GM12874 (cell line): ENCODE measurements around the gene FRMD4A.

Experiments
- TF ChIP-seq, protein P1 (sequence below): IDR thresholded peaks from 2 replicates; pipeline ENCODE4 v1.5.1; 2011; ENCODE audit warnings: low read depth, mild to moderate bottlenecking, control low read depth, low read length, moderate library complexity; ENCODE audit not compliant: insufficient read depth

The FRMD4A gene

DNA sequence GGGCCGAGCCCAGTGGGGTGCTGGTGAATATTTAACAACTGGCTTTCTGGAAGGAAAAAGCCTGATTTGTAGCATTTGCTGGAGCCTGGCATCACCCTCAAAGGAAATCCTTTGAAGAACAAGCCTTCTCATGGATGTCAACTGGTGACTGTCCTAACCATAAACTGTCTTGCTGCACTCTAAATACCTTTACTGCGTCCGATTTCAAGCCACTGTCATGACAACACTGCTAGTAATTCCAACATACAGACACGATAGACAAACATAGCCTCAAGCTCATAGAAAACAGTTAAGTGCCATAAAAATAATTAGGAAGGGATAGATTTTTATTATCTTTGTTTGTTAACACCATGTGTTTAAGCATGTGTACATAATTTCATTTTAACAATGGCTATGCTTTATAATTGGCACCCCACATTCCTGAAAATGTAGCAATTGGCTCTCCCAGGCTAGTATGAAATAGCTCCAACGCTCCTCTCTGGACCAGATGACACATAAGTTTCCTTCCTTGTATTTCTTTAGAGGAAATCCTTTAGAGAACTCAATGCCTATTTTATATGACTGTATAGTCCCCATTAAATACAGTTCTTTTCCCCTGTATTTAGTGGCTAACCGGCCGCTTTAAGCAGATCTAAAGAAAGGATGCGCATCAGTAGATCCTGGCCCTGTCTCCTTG lies 470.6 kb downstream of the FRMD4A start:
- TF ChIP-seq, protein P1, sequence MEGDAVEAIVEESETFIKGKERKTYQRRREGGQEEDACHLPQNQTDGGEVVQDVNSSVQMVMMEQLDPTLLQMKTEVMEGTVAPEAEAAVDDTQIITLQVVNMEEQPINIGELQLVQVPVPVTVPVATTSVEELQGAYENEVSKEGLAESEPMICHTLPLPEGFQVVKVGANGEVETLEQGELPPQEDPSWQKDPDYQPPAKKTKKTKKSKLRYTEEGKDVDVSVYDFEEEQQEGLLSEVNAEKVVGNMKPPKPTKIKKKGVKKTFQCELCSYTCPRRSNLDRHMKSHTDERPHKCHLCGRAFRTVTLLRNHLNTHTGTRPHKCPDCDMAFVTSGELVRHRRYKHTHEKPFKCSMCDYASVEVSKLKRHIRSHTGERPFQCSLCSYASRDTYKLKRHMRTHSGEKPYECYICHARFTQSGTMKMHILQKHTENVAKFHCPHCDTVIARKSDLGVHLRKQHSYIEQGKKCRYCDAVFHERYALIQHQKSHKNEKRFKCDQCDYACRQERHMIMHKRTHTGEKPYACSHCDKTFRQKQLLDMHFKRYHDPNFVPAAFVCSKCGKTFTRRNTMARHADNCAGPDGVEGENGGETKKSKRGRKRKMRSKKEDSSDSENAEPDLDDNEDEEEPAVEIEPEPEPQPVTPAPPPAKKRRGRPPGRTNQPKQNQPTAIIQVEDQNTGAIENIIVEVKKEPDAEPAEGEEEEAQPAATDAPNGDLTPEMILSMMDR = no peak

DNA sequence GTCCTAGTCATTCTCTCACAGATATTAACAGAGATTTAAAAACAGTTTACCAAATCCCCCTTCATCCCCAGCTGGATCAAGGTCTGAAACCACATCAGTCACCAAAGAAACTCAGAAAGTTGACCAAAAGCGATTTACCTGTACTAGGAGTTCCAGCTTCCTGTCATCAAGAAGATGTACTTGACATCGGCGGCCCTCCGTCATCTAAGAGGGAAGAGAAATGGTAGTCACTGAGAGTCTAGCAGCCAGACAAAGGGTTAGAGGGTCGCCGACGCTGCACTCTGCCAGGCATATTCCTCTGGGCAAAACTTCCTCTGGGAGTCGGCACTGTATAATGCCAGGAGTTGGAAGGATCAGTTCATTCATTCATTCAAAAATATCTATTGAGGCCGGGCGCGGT lies 472.0 kb downstream of the FRMD4A start:
- TF ChIP-seq, protein P1 = no peak

DNA sequence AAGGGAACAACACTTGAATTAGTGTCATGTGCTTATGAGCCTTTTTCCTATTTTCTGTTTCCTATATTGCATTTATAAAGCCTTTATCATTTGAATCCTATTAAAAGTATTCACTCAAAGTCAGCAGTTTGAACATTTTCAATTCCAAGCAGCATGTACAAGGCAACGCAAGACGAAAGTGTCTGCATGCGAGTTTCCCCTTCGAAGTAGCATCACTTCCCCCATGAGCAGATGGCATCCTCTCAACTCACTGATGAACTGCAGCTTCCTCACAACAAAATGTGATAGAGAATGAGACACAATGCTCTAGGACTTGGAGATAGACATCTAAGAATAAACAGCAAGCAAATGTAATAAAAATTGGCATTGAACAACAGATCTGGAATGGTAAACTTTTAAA lies 473.3 kb downstream of the FRMD4A start:
- TF ChIP-seq, protein P1 = no peak

DNA sequence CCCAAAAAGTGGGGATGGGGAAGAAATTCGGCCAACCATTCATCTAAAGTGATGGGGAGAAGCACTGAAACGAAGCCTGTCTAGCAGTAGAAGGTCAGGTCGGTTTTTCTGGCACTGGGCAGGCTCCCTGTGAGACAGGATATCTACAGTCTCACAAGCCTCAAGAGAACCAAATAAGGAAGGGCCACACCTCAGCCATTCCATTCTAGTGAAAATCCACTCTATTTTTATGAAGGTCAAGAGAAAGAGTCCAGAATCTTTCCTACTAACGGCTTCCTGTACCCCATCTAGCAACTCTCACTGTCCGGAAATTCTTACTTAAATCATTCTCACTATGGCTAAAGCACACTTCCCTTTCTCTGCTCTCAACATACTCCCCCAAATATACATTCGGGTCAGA lies 476.9 kb downstream of the FRMD4A start:
- TF ChIP-seq, protein P1 = no peak

DNA sequence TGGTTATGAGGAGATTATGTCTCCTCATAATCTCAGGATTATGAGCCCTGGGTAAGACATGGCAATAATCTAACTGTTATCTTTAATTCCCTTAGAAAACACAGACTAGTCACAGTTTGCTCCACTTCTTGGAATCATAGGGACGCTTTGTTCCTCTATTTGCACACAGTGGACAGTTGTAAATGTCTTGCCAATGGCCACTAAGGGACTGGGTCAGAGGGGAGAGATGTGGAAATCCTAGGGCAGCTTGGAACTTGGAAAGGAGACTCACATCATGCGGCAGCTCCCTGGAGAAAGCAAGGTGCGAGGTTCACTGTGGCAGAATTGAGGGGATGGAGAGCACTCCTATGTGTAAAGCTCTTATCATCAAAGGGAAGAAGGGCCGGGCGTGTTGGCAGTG lies 477.9 kb downstream of the FRMD4A start:
- TF ChIP-seq, protein P1 = no peak

DNA sequence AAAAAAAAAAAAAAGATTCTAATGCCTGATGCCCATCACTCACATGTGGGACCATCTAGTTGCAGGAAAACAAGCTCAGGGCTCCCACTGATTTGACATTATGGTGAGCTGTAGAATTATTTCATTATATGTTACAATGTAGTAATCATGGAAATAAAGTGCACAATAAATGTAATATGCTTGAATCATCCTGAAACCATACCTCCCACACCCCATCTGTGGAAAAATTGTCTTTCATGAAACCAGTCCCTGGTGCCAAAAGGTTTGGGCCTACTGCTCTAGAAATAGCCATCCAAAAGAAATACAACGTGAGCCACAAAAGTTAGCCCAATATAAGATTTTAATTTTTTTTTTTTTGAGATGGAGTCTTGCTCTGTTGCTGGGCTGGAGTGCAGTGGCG lies 478.8 kb downstream of the FRMD4A start:
- TF ChIP-seq, protein P1 = no peak

DNA sequence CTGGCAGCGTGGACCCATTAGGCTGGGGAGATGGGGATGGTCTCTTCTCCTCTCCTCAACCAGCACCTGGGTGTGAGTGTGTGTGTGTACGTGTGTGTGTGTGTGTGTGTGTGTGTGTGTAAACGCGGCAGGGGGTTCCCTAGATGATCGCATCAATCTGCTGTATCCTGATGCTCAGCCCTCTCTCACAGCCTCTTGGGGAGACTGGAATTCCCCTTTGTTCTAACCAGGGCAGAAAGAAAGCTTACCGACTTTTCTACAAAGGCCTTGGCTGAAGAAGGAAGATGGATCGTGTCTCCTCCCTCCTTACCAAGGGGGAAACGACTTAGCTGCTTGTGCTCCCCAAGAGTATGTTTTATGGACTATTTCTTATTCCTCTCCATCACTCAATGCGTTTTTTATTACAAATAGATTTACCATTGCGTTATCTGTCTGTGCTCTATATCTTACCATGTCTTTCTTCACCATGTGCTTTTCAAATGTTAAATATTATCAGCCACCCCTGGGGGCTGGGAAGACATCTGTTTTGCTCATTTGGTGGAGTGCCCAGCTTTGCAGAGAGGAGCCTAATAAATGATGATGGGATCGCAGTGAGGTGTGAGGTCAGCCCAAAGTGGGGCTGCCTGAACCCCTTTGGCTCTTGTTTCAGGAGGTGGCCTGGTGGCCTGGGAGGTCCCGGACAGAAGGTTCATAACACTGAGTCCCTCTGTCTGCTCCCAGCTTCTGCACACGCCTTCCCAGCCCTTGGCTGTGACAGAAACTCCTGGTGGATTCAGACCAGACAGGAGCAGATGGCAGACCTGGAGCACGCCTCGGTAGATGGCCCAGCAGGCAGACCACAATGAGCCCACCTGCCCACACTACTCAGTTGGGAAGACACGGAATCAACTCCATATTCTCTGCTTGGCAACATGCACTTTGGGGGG lies 481.9 kb downstream of the FRMD4A start:
- TF ChIP-seq, protein P1 = no peak
